Measurements from ENCODE around the gene PRDM13.

Gene PRDM13

DNA sequence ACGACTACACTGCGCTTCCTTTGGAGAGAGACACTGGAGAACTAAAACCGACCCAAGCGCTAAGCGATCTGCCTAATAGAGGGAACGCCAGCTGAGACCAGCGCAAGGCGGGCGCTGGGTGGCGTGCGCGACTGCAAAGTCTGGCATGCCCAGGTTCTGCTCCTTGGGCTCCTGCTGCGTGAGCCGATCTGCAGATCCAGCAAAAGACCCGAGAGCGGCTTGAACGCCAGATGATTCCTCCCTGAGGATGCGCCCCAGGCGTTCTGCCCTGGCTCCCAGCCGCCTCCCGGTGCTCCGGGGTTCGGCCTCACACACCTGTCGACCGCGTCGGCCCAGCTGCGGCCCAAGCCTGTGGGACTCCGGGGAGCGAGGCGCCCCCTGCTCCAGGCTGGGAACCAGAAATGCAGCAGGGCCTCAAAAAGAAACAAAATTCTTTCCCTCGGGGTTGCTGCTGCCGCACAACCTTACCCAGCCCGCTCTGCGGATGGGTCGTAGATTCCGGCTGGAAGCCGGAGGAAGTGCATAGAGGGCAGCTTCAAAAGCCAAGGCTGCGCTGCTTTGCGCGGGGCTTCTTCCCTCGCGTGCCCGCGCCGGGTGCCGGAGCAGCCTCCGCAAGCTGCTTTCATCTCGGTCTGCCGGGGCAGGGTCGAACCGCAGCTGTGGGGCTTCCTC, 17.9 kb upstream of the PRDM13 start:
- peak; percentile 44 to 85 for DNase-seq (ENCODE audit: low read depth in 1 of 2, low spot score in 1 of 2)
- Histone ChIP-seq H3K4me3 (replicated peaks; ENCODE audit: insufficient read depth, low read length) (peak overlapping the region; percentile 55), H3K27me3 (ENCODE audit: insufficient read depth, poor library complexity, severe bottlenecking) (peaks cover 17% of the 10 kb centered on the region), H3K27ac (replicated peaks) (no peak overlapping the region)
- TF ChIP-seq GABPA (IDR thresholded peaks at IDR 0.05; ENCODE audit: low read depth) (no peak), SPI1 (IDR thresholded peaks at IDR 0.05; ENCODE audit: borderline replicate concordance, low read depth) (peak; percentile 40; the same call in 1 of the 2 replicates), POLR2AphosphoS5 (IDR thresholded peaks at IDR 0.05; ENCODE audit: low read depth) (no peak)
- TF ChIP-seq, protein P1, sequence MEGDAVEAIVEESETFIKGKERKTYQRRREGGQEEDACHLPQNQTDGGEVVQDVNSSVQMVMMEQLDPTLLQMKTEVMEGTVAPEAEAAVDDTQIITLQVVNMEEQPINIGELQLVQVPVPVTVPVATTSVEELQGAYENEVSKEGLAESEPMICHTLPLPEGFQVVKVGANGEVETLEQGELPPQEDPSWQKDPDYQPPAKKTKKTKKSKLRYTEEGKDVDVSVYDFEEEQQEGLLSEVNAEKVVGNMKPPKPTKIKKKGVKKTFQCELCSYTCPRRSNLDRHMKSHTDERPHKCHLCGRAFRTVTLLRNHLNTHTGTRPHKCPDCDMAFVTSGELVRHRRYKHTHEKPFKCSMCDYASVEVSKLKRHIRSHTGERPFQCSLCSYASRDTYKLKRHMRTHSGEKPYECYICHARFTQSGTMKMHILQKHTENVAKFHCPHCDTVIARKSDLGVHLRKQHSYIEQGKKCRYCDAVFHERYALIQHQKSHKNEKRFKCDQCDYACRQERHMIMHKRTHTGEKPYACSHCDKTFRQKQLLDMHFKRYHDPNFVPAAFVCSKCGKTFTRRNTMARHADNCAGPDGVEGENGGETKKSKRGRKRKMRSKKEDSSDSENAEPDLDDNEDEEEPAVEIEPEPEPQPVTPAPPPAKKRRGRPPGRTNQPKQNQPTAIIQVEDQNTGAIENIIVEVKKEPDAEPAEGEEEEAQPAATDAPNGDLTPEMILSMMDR (IDR thresholded peaks at IDR 0.05; ENCODE audit: insufficient read depth, low read length), result peak; percentile 72
- TF ChIP-seq, protein P2, sequence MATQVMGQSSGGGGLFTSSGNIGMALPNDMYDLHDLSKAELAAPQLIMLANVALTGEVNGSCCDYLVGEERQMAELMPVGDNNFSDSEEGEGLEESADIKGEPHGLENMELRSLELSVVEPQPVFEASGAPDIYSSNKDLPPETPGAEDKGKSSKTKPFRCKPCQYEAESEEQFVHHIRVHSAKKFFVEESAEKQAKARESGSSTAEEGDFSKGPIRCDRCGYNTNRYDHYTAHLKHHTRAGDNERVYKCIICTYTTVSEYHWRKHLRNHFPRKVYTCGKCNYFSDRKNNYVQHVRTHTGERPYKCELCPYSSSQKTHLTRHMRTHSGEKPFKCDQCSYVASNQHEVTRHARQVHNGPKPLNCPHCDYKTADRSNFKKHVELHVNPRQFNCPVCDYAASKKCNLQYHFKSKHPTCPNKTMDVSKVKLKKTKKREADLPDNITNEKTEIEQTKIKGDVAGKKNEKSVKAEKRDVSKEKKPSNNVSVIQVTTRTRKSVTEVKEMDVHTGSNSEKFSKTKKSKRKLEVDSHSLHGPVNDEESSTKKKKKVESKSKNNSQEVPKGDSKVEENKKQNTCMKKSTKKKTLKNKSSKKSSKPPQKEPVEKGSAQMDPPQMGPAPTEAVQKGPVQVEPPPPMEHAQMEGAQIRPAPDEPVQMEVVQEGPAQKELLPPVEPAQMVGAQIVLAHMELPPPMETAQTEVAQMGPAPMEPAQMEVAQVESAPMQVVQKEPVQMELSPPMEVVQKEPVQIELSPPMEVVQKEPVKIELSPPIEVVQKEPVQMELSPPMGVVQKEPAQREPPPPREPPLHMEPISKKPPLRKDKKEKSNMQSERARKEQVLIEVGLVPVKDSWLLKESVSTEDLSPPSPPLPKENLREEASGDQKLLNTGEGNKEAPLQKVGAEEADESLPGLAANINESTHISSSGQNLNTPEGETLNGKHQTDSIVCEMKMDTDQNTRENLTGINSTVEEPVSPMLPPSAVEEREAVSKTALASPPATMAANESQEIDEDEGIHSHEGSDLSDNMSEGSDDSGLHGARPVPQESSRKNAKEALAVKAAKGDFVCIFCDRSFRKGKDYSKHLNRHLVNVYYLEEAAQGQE (IDR thresholded peaks at IDR 0.05; ENCODE audit: insufficient replicate concordance, low read depth), result no peak

DNA sequence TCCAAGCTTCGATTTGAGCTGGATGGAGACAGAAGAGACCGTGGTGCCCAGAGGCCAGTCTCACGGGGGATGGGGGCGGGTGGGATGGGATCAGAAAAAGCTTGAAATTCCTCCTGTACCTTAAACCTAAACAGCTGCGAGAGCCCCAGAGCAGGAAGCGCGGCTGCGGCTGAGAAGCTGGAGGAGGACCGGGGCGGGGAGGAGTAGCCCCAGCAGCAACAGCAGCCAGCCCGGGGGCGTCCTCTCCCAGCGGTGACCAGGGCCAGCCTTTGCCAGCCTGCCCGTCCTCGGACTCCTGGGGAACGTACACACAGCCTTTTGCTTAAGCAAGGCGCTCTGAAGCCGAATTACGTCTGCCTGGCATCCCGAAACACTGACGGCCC, 17.4 kb upstream of the PRDM13 start:
- TF ChIP-seq, protein P2 (IDR thresholded peaks at IDR 0.05; ENCODE audit: insufficient replicate concordance, low read depth), result no peak
- Histone ChIP-seq H3K27ac (replicated peaks) (no peak overlapping the region), H3K4me3 (replicated peaks; ENCODE audit: insufficient read depth, low read length) (peak overlapping the region; percentile 55), H3K27me3 (ENCODE audit: insufficient read depth, poor library complexity, severe bottlenecking) (peaks cover 17% of the 10 kb centered on the region)
- no peak for DNase-seq (ENCODE audit: low read depth in 1 of 2, low spot score in 1 of 2)

DNA sequence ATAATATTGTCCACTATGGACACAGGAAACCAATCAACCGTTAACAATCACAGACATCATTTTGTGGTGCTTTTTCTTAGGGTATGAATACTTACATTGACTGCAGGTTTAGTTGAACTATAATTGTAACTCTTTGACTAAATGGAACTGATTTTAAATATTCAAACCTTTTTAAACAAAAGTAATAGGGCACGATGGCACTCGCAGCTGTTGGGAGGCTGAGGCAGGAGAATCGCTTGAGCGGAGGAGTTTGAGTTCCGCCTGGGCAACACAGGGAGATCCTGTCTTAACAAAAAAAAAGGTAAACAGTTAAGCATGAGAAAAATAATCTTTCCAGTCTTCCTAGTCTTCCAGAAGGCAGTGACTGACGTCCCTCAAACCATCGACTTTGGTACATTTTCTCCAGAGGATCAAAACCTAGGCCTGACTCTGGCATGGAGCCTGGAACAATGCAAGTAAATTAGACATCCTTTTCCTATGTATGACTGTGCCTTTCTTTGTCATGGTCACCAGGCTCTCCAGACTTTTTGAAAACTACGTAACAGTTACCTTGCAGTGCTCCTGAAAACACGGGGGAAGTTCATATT, 16.6 kb upstream of the PRDM13 start:
- Histone ChIP-seq H3K27ac (replicated peaks) (no peak overlapping the region), H3K27me3 (ENCODE audit: insufficient read depth, poor library complexity, severe bottlenecking) (peaks cover 17% of the 10 kb centered on the region), H3K4me3 (replicated peaks; ENCODE audit: insufficient read depth, low read length) (no peak overlapping the region)
- no peak for DNase-seq (ENCODE audit: low read depth in 1 of 2, low spot score in 1 of 2)
- TF ChIP-seq POLR2AphosphoS5 (IDR thresholded peaks at IDR 0.05; ENCODE audit: low read depth) (no peak), SPI1 (IDR thresholded peaks at IDR 0.05; ENCODE audit: borderline replicate concordance, low read depth) (no peak), GABPA (IDR thresholded peaks at IDR 0.05; ENCODE audit: low read depth) (no peak)
- TF ChIP-seq, protein P2 (IDR thresholded peaks at IDR 0.05; ENCODE audit: insufficient replicate concordance, low read depth), result no peak
- TF ChIP-seq, protein P1 (IDR thresholded peaks at IDR 0.05; ENCODE audit: insufficient read depth, low read length), result no peak

Data from HL-60 (cell line).